Astrocyte (in vitro differentiated cells and primary cell): ENCODE measurements around the gene AGT. TPM values are rescaled to one million over a fixed set of nuclear protein-coding genes. Genes with fewer than 3 reads are reported as not detected.
"Not testable (repeated sequence)": the region's sequence is repeated elsewhere in the genome, so short reads cannot be mapped to it uniquely, and the experiment has no call there.

Experiments
- DNase-seq: peaks from one replicate; pipeline ENCODE4 v3.0.0-alpha.2; 2010; ENCODE audit warnings: low read depth
- FAIRE-seq: peaks from 2 replicates; lab custom pipeline; 2011; peaks lifted over from hg19 to GRCh38; lab: Jason Lieb, UNC
- H2AFZ ChIP-seq: 2 replicates; pipeline ENCODE4 v1.6.0; 2012; ENCODE audit warnings: low read depth, low read length, inconsistent platforms
- H3K27ac ChIP-seq: 2 replicates; pipeline ENCODE4 v1.5.1; 2011; ENCODE audit warnings: low read depth, low read length, inconsistent platforms
- H3K27me3 ChIP-seq: 2 replicates; pipeline ENCODE4 v1.6.0; 2011; ENCODE audit warnings: low read length, inconsistent platforms; ENCODE audit not compliant: insufficient read depth
- H3K36me3 ChIP-seq: 2 replicates; pipeline ENCODE4 v1.5.1; 2011; ENCODE audit warnings: low read length, inconsistent platforms; ENCODE audit not compliant: insufficient read depth
- H3K4me1 ChIP-seq: 2 replicates; pipeline ENCODE4 v1.5.1; 2011; ENCODE audit warnings: low read length, inconsistent platforms; ENCODE audit not compliant: insufficient read depth
- H3K4me2 ChIP-seq: 2 replicates; pipeline ENCODE4 v1.6.0; 2012; ENCODE audit warnings: low read length, inconsistent platforms
- H3K4me3 ChIP-seq: 2 replicates; pipeline ENCODE4 v1.5.1; 2011; ENCODE audit warnings: low read depth, mild to moderate bottlenecking, low read length, inconsistent platforms; ENCODE audit not compliant: insufficient read depth
- H3K79me2 ChIP-seq: 2 replicates; pipeline ENCODE4 v1.6.0; 2012; ENCODE audit warnings: mild to moderate bottlenecking, low read length, inconsistent platforms; ENCODE audit not compliant: insufficient read depth
- H3K9ac ChIP-seq: 2 replicates; pipeline ENCODE4 v1.6.0; 2012; ENCODE audit warnings: mild to moderate bottlenecking, low read length, inconsistent platforms
- H3K9me3 ChIP-seq: 2 replicates; pipeline ENCODE4 v1.5.1; 2012; ENCODE audit warnings: low read depth, mild to moderate bottlenecking, low read length, inconsistent platforms; ENCODE audit not compliant: insufficient read depth
- H4K20me1 ChIP-seq: 2 replicates; pipeline ENCODE4 v1.6.0; 2012; ENCODE audit warnings: low read length, inconsistent platforms; ENCODE audit not compliant: insufficient read depth
- H3K27ac Mint-ChIP-seq: one replicate; pipeline ENCODE4 v1.8.0; 2021; ENCODE audit warnings: mild to moderate bottlenecking, mixed read lengths; ENCODE audit not compliant: unreplicated experiment
- H3K27me3 Mint-ChIP-seq: one replicate; pipeline ENCODE4 v1.8.0; 2021; ENCODE audit warnings: low read depth, mixed read lengths; ENCODE audit not compliant: unreplicated experiment
- H3K36me3 Mint-ChIP-seq: one replicate; pipeline ENCODE4 v1.8.0; 2021; ENCODE audit warnings: low read depth, mixed read lengths; ENCODE audit not compliant: unreplicated experiment
- H3K4me1 Mint-ChIP-seq: one replicate; pipeline ENCODE4 v1.8.0; 2021; ENCODE audit warnings: low read depth, mixed read lengths; ENCODE audit not compliant: unreplicated experiment
- H3K4me3 Mint-ChIP-seq: one replicate; pipeline ENCODE4 v1.8.0; 2021; ENCODE audit warnings: mild to moderate bottlenecking, moderate library complexity, mixed read lengths; ENCODE audit not compliant: unreplicated experiment
- H3K9me3 Mint-ChIP-seq: one replicate; pipeline ENCODE4 v1.8.0; 2021; ENCODE audit warnings: mild to moderate bottlenecking, mixed read lengths; ENCODE audit not compliant: unreplicated experiment
- CTCF ChIP-seq: IDR thresholded peaks from 2 replicates; pipeline ENCODE4 v1.5.1; 2011; ENCODE audit warnings: low read depth, mild to moderate bottlenecking, inconsistent platforms, low read length, moderate library complexity; ENCODE audit not compliant: insufficient read depth
- EZH2 ChIP-seq: IDR thresholded peaks from 2 replicates; pipeline ENCODE4 v1.6.1; 2012; ENCODE audit warnings: mild to moderate bottlenecking, low read length, inconsistent platforms; ENCODE audit not compliant: insufficient read depth
- total RNA-seq: library from RNA; stranded (reverse); gene quantifications from 2 replicates; pipeline ENCODE4 v1.2.1, GENCODE V29; 2021

Gene AGT
- total RNA-seq, 1 donor from 2014 or later, result 1.2 TPM

DNA sequence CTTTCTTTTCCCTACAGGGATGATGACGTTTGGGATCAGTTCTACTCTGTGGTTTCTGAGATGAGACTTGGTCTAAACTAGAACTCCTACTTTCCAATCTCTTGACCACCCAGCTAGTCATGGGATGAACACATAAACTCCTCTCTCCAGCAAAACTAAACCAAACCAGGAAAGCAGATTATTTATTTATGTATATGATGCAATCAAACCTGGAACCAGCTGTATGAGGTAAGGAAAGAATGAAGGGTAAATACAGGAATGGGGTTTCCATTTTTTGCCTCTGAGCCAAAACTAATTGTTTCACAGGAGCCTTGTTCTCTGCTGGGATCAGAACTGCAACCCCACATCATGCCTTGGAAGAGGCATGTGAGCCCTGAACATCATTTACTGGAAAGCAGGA, 3.3 kb upstream of the AGT start:
- Histone ChIP-seq H3K27me3 (no peaks in the 10 kb centered on the region), H3K36me3 (no peaks in the 10 kb centered on the region), H3K9me3 (peaks cover 2% of the 10 kb centered on the region), H3K9ac (no peak overlapping the region), H3K4me3 (no peak overlapping the region), H3K79me2 (no peaks in the 10 kb centered on the region), H3K27ac (no peak overlapping the region), H2AFZ (no peak overlapping the region), H4K20me1 (no peaks in the 10 kb centered on the region), H3K4me2 (no peak overlapping the region), H3K4me1 (peaks cover 11% of the 10 kb centered on the region)
- Mint-ChIP-seq H3K4me3 (no peak overlapping the region), H3K27ac (no peak overlapping the region), H3K9me3 (peaks cover 11% of the 10 kb centered on the region), H3K36me3 (no peaks in the 10 kb centered on the region), H3K4me1 (peaks cover 15% of the 10 kb centered on the region), H3K27me3 (peaks cover 9% of the 10 kb centered on the region)
- FAIRE-seq (no peak), DNase-seq (peak; percentile 4)
- TF ChIP-seq EZH2 (no peak), CTCF (no peak)

DNA sequence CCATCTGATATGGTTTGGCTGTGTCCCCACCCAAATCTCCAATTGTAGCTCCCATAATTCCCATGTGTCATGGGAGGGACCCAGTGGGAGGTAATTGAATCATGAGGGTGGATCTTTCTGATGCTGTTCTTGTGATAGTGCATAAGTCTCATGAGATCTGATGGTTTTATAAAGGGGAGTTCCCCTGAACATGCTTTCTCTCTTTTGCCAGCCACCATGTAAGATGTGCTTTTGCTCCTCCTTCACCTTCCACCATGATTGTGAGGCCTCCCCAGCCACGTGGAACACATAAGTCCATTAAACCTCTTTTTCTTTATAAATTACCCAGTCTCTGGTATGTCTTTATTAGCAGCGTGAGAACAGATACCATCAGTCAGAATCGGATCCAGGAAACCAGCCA, 2.5 kb upstream of the AGT start:
- not testable (repeated sequence) for H3K4me3 Mint-ChIP-seq, H3K36me3 Mint-ChIP-seq, H3K27ac Mint-ChIP-seq, H3K9me3 ChIP-seq, H3K27ac ChIP-seq, H3K79me2 ChIP-seq, H3K4me2 ChIP-seq, H3K4me3 ChIP-seq, H4K20me1 ChIP-seq, H3K36me3 ChIP-seq, H3K9ac ChIP-seq, FAIRE-seq, H3K27me3 ChIP-seq, H2AFZ ChIP-seq, DNase-seq
- H3K4me1 Mint-ChIP-seq, result peaks cover 15% of the 10 kb centered on the region
- peaks cover 11% of the 10 kb centered on the region for H3K4me1 ChIP-seq
- peaks cover 11% of the 10 kb centered on the region for H3K9me3 Mint-ChIP-seq
- peaks cover 13% of the 10 kb centered on the region for H3K27me3 Mint-ChIP-seq

DNA sequence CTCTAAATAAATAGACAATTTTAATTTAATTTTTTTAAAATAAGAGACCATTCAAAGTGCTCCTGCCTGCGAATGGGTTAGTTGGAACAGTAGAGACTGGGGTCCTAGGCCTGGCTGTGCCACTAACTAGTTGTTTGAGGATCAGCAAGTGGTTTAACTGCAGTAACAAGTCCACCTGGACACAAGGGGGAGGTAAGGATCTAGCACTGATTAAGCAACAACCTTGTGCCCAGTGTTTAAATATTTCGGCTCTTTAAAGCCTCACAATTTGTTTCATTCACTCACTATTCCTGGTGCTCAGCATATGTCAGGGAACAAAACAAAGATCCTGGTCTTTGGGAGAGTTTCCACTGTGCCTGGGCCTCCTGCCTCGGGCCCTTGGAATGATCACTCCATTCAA, 1.6 kb upstream of the AGT start:
- no peaks in the 10 kb centered on the region for H3K36me3 Mint-ChIP-seq

More for the DNA sequence above, 1.6 kb upstream of the AGT start:
- Histone ChIP-seq H3K36me3 (no peaks in the 10 kb centered on the region), H3K4me3 (no peak overlapping the region), H3K27ac (no peak overlapping the region), H3K9me3 (no peaks in the 10 kb centered on the region), H3K4me1 (peaks cover 11% of the 10 kb centered on the region), H3K4me2 (no peak overlapping the region), H3K79me2 (no peaks in the 10 kb centered on the region), H3K9ac (no peak overlapping the region), H4K20me1 (no peaks in the 10 kb centered on the region), H2AFZ (no peak overlapping the region), H3K27me3 (no peaks in the 10 kb centered on the region)
- H3K4me3 Mint-ChIP-seq, result no peak overlapping the region
- DNase-seq (no peak), FAIRE-seq (no peak)
- H3K27me3 Mint-ChIP-seq, result peaks cover 10% of the 10 kb centered on the region
- H3K27ac Mint-ChIP-seq, result no peak overlapping the region
- TF ChIP-seq CTCF (no peak), EZH2 (no peak)
- H3K9me3 Mint-ChIP-seq, result peaks cover 8% of the 10 kb centered on the region
- peaks cover 15% of the 10 kb centered on the region for H3K4me1 Mint-ChIP-seq
